GM20000 (cell line): Measurements from ENCODE around the gene SYNPO2.

Experiments used
- DNase-seq: peaks from one replicate; pipeline ENCODE4 v3.0.0; 2012; ENCODE audit warnings: low spot score
- CTCF ChIP-seq: IDR thresholded peaks from 2 replicates; pipeline ENCODE4 v1.5.1; 2012; ENCODE audit warnings: mild to moderate bottlenecking, control low read depth; ENCODE audit errors: extremely low read depth, missing control alignments

The SYNPO2 gene

GRCh38 chr4:119031218-119031617 lies 142.6 kb downstream of the SYNPO2 start:
- TF ChIP-seq CTCF = no peak
- no peak for DNase-seq

GRCh38 chr4:119032921-119033685 lies 144.4 kb downstream of the SYNPO2 start:
- DNase-seq = no peak

GRCh38 chr4:119034276-119035008 lies 145.8 kb downstream of the SYNPO2 start:
- no peak for TF ChIP-seq CTCF
- no peak for DNase-seq

More at GRCh38 chr4:119032921-119033685, 144.4 kb downstream of the SYNPO2 start:
- no peak for TF ChIP-seq CTCF

- no peak for DNase-seq
- no peak for TF ChIP-seq CTCF
Observed at GRCh38 chr4:119035951-119036737, 147.5 kb downstream of the SYNPO2 start.

GRCh38 chr4:119037709-119038108 lies 149.1 kb downstream of the SYNPO2 start:
- DNase-seq = no peak
- TF ChIP-seq CTCF = no peak

GRCh38 chr4:119038116-119038841 lies 149.6 kb downstream of the SYNPO2 start:
- TF ChIP-seq CTCF = no peak
- DNase-seq = peak; percentile 13
